T follicular helper cell (primary cell): ENCODE measurements around the gene SLC35A3.
"Not testable (repeated sequence)": the region's sequence is repeated elsewhere in the genome, so short reads cannot be mapped to it uniquely, and the experiment has no call there.

Experiments used
- DNase-seq: peaks from one replicate; pipeline ENCODE4 v3.0.0-alpha.2; 2020; ENCODE audit warnings: low read depth
- total RNA-seq, 2 experiments: gene quantifications; one replicate each; lab custom pipeline; 2026; lab: John Stamatoyannopoulos, UW

Gene SLC35A3
- 21.8 to 29.8 reads per million in 2 experiments for total RNA-seq

GRCh38 chr1:99969729-99970621 lies at the start of gene SLC35A3:
Gene SLC35A3, plus strand, starts transcription at chr1:99969996. Its CDS starts 23,559 bp downstream, at chr1:99993555.
- peak; percentile 66 for DNase-seq

DNA sequence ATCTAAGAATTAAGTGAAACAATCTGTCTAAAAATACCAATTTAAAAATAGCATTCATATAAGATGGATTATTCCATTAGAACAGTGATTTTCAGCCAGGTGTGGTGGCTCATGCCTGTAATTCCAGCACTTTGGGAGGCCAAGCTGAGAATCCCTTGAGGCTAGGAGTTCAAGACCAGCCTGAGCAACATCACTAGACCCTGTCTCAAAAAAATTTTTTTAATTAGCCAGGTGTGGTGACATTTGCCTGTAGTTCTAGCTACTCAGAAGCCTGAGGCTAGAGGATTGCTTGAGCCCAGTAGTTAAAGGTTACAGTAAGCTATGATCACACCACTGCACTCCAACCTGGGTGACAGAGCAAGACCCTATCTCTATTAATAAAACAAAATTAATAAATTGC lies 35.0 kb upstream of the SLC35A3 start:
- no peak for DNase-seq

DNA sequence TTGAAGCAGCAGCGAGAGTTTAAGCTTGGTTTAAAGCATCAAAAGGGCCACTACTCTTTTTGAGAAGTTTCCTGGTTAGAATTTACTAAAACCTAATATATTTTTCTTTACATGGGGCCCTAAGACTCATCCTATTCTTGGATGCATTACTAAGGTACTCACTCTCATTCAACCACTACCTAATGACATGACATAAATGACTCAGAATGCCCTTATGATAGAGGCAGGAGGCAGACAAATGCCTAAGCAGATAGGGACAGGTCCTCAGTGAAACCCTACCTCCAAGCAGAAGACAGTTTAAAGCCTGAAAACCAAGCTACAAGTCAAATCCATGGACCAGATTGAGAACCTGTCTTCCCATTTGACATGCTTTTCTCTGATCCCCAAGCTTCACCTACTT lies 34.3 kb upstream of the SLC35A3 start:
- DNase-seq = no peak

DNA sequence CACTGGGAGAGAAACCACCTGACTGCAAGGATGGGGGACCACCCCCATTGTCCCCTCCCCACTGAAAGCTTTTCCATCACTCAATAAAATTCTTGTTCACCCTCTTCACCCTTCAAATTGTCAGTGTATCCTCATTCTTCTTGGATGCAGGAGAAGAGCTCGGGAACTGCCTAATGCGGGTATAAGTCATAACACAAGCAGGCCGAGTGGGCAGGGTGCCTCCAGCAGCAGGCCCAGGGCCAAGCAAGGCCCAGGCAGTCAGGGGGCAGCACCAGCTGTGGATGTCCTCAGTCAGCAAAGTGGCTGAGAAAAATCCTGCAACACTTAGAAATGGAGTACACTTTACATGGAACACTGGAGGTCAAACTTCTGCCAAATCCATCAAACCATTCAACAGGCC lies 33.7 kb upstream of the SLC35A3 start:
- DNase-seq = no peak

DNA sequence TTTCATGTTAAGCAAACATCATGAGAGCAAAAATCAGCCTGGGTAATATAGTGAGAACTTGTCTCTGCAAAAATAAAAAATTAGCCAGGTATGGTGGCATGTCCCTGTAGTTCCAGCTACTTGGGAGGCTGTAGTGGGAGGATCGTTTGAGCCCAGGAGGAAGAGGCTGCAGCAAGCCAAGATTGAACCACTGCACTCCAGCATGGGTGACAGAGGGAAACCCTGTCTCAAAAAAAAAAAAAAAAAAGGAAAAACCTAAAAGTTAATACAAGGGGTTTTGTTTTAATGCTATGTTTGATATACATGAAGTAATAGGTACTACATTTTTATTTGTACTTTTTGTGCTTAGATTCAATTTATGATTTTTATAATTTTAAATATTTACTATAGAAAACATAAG lies 27.1 kb upstream of the SLC35A3 start:
- no peak for DNase-seq

DNA sequence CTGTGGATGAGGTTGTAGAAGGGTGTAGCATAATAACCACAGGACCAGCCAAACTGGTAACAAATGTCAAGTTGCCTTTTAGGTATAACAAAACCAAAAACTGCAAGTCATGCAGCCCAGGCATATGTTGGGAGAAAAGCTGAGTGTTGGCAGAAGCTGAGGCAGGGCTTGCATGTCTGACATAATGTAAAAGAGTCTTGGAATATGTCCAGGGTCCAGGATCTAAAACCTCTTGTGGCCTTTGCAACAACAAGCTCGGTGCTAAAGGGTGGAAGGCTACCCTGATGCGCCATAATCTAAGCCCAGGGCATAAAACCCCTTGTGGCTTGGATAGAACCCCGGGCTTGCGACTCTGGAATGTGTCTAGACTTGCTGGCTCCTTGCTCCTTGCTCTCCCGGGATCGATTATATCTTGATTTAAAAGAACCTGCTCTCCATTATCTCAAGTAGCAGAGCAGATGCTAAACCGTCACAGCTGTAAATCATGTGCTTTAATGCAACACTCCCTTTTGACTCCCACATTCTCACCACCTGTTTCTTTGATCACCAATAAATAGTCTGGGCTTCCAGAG lies 26.5 kb upstream of the SLC35A3 start:
- DNase-seq = no peak

GRCh38 chr1:99944192-99944591 lies 25.6 kb upstream of the SLC35A3 start:
- DNase-seq = no peak

GRCh38 chr1:99945174-99945573 lies 24.6 kb upstream of the SLC35A3 start:
- DNase-seq = no peak

GRCh38 chr1:99950486-99950885 lies 19.3 kb upstream of the SLC35A3 start:
- no peak for DNase-seq

DNA sequence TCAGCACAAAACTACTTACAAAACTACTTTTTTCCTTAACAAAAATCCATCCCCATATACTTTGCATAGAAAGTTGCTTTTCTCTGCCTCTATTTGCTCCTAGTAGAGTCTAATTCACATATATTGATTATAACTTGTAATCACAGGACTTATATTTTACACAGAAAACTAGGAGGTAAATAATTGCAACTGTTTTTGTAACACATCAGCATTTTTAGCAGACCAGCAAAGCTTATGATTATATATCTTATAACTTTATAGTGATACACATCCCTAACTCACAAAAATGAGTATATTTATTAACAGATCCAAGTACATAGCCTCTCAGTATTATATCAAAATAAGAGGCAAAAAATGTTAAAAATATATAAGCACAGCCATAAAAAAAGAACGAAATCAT lies 17.3 kb upstream of the SLC35A3 start:
- DNase-seq = no peak

DNA sequence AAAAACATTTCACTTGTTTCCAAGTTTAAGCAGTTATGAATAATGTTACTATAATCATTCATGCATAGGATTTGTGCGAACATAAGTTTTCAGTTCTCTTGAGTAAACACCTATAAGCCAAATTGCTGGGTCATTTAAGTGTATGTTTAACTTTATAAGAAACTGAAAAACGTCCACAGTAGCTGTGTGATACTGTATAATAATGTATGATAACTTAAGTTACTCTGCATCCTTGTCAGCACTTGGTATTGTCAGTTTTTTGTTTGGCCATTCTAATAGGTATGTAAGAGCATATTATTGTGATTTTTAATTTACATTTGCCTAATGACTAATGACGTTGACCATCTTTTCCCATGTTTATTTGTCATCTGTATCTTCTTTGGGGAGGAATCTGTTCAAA lies 14.4 kb upstream of the SLC35A3 start:
- DNase-seq = no peak

DNA sequence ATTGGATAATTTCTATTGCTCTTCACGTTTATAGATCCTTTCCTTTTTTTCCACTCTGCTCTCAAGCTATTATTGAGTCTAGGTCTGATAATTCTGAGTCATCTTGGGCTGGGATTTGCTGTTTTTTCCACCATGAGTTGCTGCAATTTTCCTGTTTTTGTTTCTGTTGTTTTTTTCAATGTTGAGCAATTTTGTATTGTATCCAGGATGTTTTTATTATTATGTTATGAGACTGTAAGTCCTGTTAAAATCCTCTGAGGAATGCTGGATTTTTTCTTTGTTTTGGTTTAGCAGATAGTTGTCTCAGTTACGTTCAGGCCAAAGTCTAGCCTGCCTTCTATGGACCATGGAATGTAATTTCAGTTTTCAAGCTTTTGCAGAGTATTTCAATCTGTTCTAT lies 13.0 kb upstream of the SLC35A3 start:
- no peak for DNase-seq

DNA sequence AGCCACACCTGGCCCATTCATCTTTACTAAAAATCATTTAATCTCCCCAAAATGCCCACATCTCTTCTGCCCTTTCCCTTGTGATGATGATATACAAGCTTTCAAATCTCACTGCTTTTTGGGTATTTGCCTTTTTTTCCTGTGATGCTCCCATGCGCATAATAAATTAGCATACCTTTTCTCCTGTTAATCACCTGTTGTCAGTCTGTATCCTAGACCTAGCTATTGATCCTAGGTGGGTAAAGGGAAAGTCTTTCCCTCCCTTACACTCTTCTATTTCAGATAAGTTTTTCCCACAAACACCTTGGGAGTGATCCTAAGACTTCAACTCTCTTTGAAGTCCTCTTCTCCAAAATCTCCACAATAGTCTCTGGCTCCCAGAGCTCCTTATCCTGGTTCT lies 12.0 kb upstream of the SLC35A3 start:
- DNase-seq = no peak

- not testable (repeated sequence) for DNase-seq
Measured at GRCh38 chr1:99959189-99959705, 10.5 kb upstream of the SLC35A3 start.

GRCh38 chr1:99960260-99960659 lies 9.5 kb upstream of the SLC35A3 start:
- not testable (repeated sequence) for DNase-seq

- no peak for DNase-seq
Measured at GRCh38 chr1:99963041-99963795, 6.6 kb upstream of the SLC35A3 start.

DNA sequence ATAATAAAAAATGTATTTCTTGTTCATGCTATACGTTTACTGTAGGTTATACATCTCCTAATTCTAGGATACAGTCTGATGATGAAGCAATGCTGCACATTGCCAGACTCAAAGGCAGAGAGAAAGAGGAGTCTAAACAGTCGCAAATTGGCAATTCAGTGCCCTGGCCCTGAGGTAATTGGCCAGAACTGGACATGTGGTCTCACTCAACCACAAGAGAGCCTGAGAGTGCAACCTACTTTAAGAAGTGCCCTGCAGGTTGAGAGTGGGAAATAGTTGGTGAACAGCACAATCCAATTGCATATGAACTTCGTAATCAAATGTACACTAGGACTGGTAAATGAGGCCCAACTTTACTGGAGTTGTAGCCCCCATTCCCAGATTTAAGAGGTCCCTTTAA lies 5.0 kb upstream of the SLC35A3 start:
- no peak for DNase-seq

GRCh38 chr1:99965646-99966375 lies 4.0 kb upstream of the SLC35A3 start:
- no peak for DNase-seq

DNA sequence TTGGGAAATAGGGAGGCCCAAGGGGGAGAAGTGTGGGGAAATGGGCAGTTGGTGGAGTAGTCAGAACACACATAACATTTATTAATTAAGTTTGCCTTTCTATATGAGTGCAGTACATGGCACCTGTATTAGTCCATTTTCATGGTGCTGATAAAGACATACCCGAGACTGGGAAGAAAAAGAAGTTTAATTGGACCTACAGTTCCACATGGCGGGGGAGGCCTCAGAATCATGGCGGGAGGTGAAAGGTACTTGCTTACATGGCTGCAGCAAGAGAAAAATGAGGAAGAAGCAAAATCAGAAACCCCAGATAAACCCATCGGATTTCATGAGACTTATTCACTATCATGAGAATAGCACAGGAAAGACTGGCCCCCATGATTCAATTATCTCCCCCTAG lies 1.6 kb upstream of the SLC35A3 start:
- DNase-seq = no peak

- DNase-seq = no peak
Measured at GRCh38 chr1:99969260-99969728, 502 bp upstream of the SLC35A3 start.

GRCh38 chr1:99970713-99971255 lies 988 bp downstream of the SLC35A3 start:
- no peak for DNase-seq
